Ovary (tissue), 9 donors: ENCODE data around the gene AKAP7. TPM values are rescaled to one million over a fixed set of nuclear protein-coding genes. Genes with fewer than 3 reads are reported as not detected.
A peak's percentile ranks its signal among the peaks of the same experiment; 100 is the strongest.

Source experiments
- DNase-seq, 5 donors: peaks; one replicate each; pipeline ENCODE4 v3.0.0-alpha.2; 2019 to 2020
- H3K27ac ChIP-seq, 2 donors: fragments of 200-600 bp; one replicate each; pipeline versions ENCODE4 v1.5.1 to v1.8.0; 2019 to 2022
- H3K27me3 ChIP-seq: fragments of 200-600 bp; one replicate; pipeline ENCODE4 v1.8.0; 2022
- H3K36me3 ChIP-seq: fragments of 200-600 bp; sonication (generic); one replicate; pipeline ENCODE4 v1.5.1; 2019
- H3K4me1 ChIP-seq: one replicate; pipeline ENCODE4 v1.8.1; 2013; ENCODE audit warnings: mild to moderate bottlenecking, moderate library complexity; ENCODE audit not compliant: insufficient read depth
- H3K4me3 ChIP-seq: fragments of 200-600 bp; sonication (generic); one replicate; pipeline ENCODE4 v1.5.1; 2017
- H3K9me3 ChIP-seq, 2 donors: fragments of 200-600 bp in 1 of 2; sonication (generic) in 1 of 2; one replicate each; pipeline versions ENCODE4 v1.5.1 to v1.8.1; 2013 to 2019; ENCODE audit warnings: mild to moderate bottlenecking in 1 of 2, moderate library complexity in 1 of 2
- CTCF ChIP-seq, 3 donors: fragments of 450-650 bp in 2 of 3; fragments of 200-600 bp in 1 of 3; IDR thresholded peaks; one replicate each; pipeline versions ENCODE4 v1.5.1 to v1.8.0; 2016 to 2022; ENCODE audit warnings: antibody characterized with exemption in 3 of 3, mild to moderate bottlenecking in 1 of 3
- EP300 ChIP-seq: sonication (generic); formaldehyde crosslinking; IDR thresholded peaks from one replicate; pipeline ENCODE4 v1.6.1; 2017; ENCODE audit warnings: antibody characterized with exemption
- POLR2A ChIP-seq: fragments of 450-650 bp; IDR thresholded peaks from one replicate; pipeline ENCODE4 v1.6.1; 2017; ENCODE audit warnings: antibody characterized with exemption, mild to moderate bottlenecking, moderate library complexity
- WGBS, 3 donors: extraction: QIAGEN DNeasy Blood & Tissue Kit in 1 of 3; methylation state at CpG; one replicate each; pipeline versions ENCODE4 v1.1.5 to v1.1.7; 2013 to 2017; 5-methylcytosine and 5-hydroxymethylcytosine counted together
- intact Hi-C, 4 donors: fragments of 100-400 bp; cut with DNase I; formaldehyde crosslinking; loops; one replicate each; pipeline versions ENCODE4 v1.11.0 to v1.15.1; 2022 to 2023
- polyA plus RNA-seq, 2 donors: library from polyadenylated mRNA; stranded (reverse); fragments of 200-250 nt in 1 of 2; fragments of 350-450 nt in 1 of 2; fragmentation: Illumina TruSeq in 1 of 2; extraction: RNeasy Lipid Tissue Mini Kit (QIAGEN cat#74804) in 1 of 2; gene quantifications; one replicate each; pipeline ENCODE4 v1.2.3, GENCODE V29; 2013 to 2014
- total RNA-seq, 7 donors: library from RNA; depleted of rRNA in 2 of 7; stranded (reverse); fragments of >200 nt in 2 of 7; fragmentation: NEBNext Ultra II Directional in 3 of 7; extraction: Animal tissue kit (Norgen Biotek cat#: 25700) in 3 of 7; gene quantifications; one replicate each; pipeline versions ENCODE4 v1.1.0 to v1.2.4, GENCODE V29; 2016 to 2023
- donor health status: DM: no; HTN: no; CAD: no; lungs with moderate emphysema.
- donor health status: DM: no; HTN: no; CAD: no.
- donor health status: Bipolar disorder and iron deficiency.
- donor health status: DM: yes; HTN: yes; CAD: no.
- donor health status: DM: no; HTN: no; CAD: no.
- donor health status: DM: yes; HTN: yes; CAD: no.

The AKAP7 gene
- total and polyA plus RNA-seq, 9 donors, result 8.4 to 38.5 (median 31.1) TPM

- Histone ChIP-seq H3K4me1 (peaks cover 3% of the 10 kb centered on the region), H3K4me3 (peak overlapping the region; percentile 77), H3K9me3 (no peaks in the 10 kb centered on the region), H3K27me3 (no peaks in the 10 kb centered on the region), H3K27ac (peak overlapping the region; percentile 95 to 96), H3K36me3 (no peaks in the 10 kb centered on the region)
- DNase-seq, result no peak
- intact Hi-C loops, result no loop called here
- 54 to 71% (median 57%) methylated on average over 14 of the region's 14 CpGs for WGBS, 3 donors
- TF ChIP-seq CTCF (IDR thresholded peaks at IDR 0.05), result no peak
- TF ChIP-seq EP300, result no peak
- TF ChIP-seq POLR2A, result no peak
These were observed 867 bp upstream of the AKAP7 start for GRCh38 chr6:131134220-131134979.

GRCh38 chr6:131134980-131135243 lies 355 bp upstream of the AKAP7 start:
- H3K9me3 ChIP-seq, result no peaks in the 10 kb centered on the region
- H3K4me1 ChIP-seq, result peaks cover 3% of the 10 kb centered on the region
- H3K4me3 ChIP-seq, result peak overlapping the region; percentile 77
- TF ChIP-seq EP300, result no peak
- no peak for TF ChIP-seq POLR2A
- TF ChIP-seq CTCF (IDR thresholded peaks at IDR 0.05), result no peak
- intact Hi-C loops, result no loop called here
- DNase-seq, result no peak
- 1% methylated on average over 4 of the region's 4 CpGs for WGBS, 3 donors
- peak overlapping the region; percentile 95 to 96 for H3K27ac ChIP-seq
- no peaks in the 10 kb centered on the region for H3K27me3 ChIP-seq
- H3K36me3 ChIP-seq, result no peaks in the 10 kb centered on the region

- Histone ChIP-seq H3K27me3 (no peaks in the 10 kb centered on the region), H3K4me1 (peaks cover 3% of the 10 kb centered on the region), H3K9me3 (no peaks in the 10 kb centered on the region), H3K27ac (peak overlapping the region; percentile 95 to 96), H3K36me3 (no peaks in the 10 kb centered on the region), H3K4me3 (peak overlapping the region; percentile 77)
- TF ChIP-seq POLR2A (no peak), EP300 (no peak), CTCF (IDR thresholded peaks at IDR 0.05) (no peak)
- intact Hi-C loops, result no loop called here
- 2 to 3% (median 2%) methylated on average over 17 of the region's 17 CpGs for WGBS, 3 donors
- DNase-seq, result peak in 3 of 5 donors; percentile 31 to 35 (median 33)
These were observed 937 bp downstream of the AKAP7 start for GRCh38 chr6:131136021-131136786.

- no peak overlapping the region for H3K4me3 ChIP-seq
- intact Hi-C loops, result no loop called here
- TF ChIP-seq CTCF (IDR thresholded peaks at IDR 0.05) (no peak), EP300 (no peak), POLR2A (no peak)
These were observed 4.3 kb downstream of the AKAP7 start for GRCh38 chr6:131139599-131139998.

More at GRCh38 chr6:131139599-131139998, 4.3 kb downstream of the AKAP7 start:
- 73 to 93% (median 88%) methylated on average over 4 of the region's 4 CpGs for WGBS, 3 donors
- H3K9me3 ChIP-seq, result no peaks in the 10 kb centered on the region
- H3K36me3 ChIP-seq, result no peaks in the 10 kb centered on the region
- no peak for DNase-seq
- H3K27me3 ChIP-seq, result no peaks in the 10 kb centered on the region
- no peak overlapping the region for H3K27ac ChIP-seq
- peaks cover under 1% of the 10 kb centered on the region for H3K4me1 ChIP-seq
